H9 (cell line): ENCODE measurements around the gene IFNA13. TPM values are rescaled to one million over a fixed set of nuclear protein-coding genes. Genes with fewer than 3 reads are reported as not detected.
A peak's percentile ranks its signal among the peaks of the same experiment; 100 is the strongest.

Experiments used
- DNase-seq: peaks from one replicate; pipeline ENCODE4 v3.0.0-alpha.2; 2017
- H2AFZ ChIP-seq: one replicate; pipeline ENCODE4 v1.6.1; 2013; ENCODE audit warnings: mild to moderate bottlenecking, low read length, control low read depth, moderate library complexity
- H2AK5ac ChIP-seq: 2 replicates; pipeline ENCODE4 v1.6.1; 2013; ENCODE audit warnings: low read length, control low read depth, mixed read lengths; ENCODE audit not compliant: insufficient read length
- H2BK120ac ChIP-seq: one replicate; pipeline ENCODE4 v1.6.1; 2013; ENCODE audit warnings: low read depth, mild to moderate bottlenecking, low read length, control low read depth, inconsistent platforms; ENCODE audit not compliant: poor library complexity, severe bottlenecking
- H2BK12ac ChIP-seq: 2 replicates; pipeline ENCODE4 v1.6.1; 2013; ENCODE audit warnings: low read length, control low read depth, mixed read lengths, low read depth; ENCODE audit not compliant: insufficient read length
- H2BK15ac ChIP-seq: 2 replicates; pipeline ENCODE4 v1.6.1; 2013; ENCODE audit warnings: low read depth, low read length, control low read depth
- H2BK20ac ChIP-seq: one replicate; pipeline ENCODE4 v1.6.1; 2013; ENCODE audit warnings: low read depth, mild to moderate bottlenecking, low read length, control low read depth, inconsistent platforms; ENCODE audit not compliant: poor library complexity, severe bottlenecking
- H2BK5ac ChIP-seq: 2 replicates; pipeline ENCODE4 v1.6.1; 2013; ENCODE audit warnings: low read length, control low read depth, mixed read lengths; ENCODE audit not compliant: insufficient read length
- H3K14ac ChIP-seq: 2 replicates; pipeline ENCODE4 v1.6.1; 2013; ENCODE audit warnings: low read length, control low read depth; ENCODE audit not compliant: insufficient read depth
- H3K18ac ChIP-seq: 2 replicates; pipeline ENCODE4 v1.6.1; 2013; ENCODE audit warnings: low read depth, mild to moderate bottlenecking, mixed read lengths, low read length, control low read depth; ENCODE audit not compliant: insufficient read length
- H3K23ac ChIP-seq: 2 replicates; pipeline ENCODE4 v1.6.1; 2013; ENCODE audit warnings: low read length, control low read depth, mixed read lengths, low read depth; ENCODE audit not compliant: insufficient read length
- H3K23me2 ChIP-seq: 2 replicates; pipeline ENCODE4 v1.6.1; 2013; ENCODE audit warnings: low read depth, mild to moderate bottlenecking, mixed read lengths, low read length, control low read depth; ENCODE audit not compliant: insufficient read length, poor library complexity, severe bottlenecking
- H3K27ac ChIP-seq: 2 replicates; pipeline ENCODE4 v1.5.1; 2013; ENCODE audit warnings: low read length, control low read depth, mixed read lengths, low read depth; ENCODE audit not compliant: insufficient read length
- H3K27me3 ChIP-seq: 2 replicates; pipeline ENCODE4 v1.6.1; 2013; ENCODE audit warnings: low read length, control low read depth, inconsistent platforms; ENCODE audit not compliant: insufficient read depth
- H3K4ac ChIP-seq: 2 replicates; pipeline ENCODE4 v1.6.1; 2013; ENCODE audit warnings: low read depth, mild to moderate bottlenecking, control low read depth, inconsistent platforms, low read length, moderate library complexity
- H3K4me1 ChIP-seq: 2 replicates; pipeline ENCODE4 v1.6.1; 2013; ENCODE audit warnings: low read length, control low read depth, inconsistent platforms; ENCODE audit not compliant: insufficient read depth
- H3K4me2 ChIP-seq: 2 replicates; pipeline ENCODE4 v1.6.1; 2013; ENCODE audit warnings: low read length, control low read depth, mixed read lengths; ENCODE audit not compliant: insufficient read length, insufficient read depth
- H3K56ac ChIP-seq: 2 replicates; pipeline ENCODE4 v1.6.1; 2013; ENCODE audit warnings: low read depth, mild to moderate bottlenecking, mixed read lengths, low read length, control low read depth; ENCODE audit not compliant: insufficient read length
- H3K79me1 ChIP-seq: 2 replicates; pipeline ENCODE4 v1.6.1; 2013; ENCODE audit warnings: low read depth, mild to moderate bottlenecking, moderate library complexity, low read length, control low read depth, inconsistent platforms; ENCODE audit not compliant: insufficient read depth, poor library complexity, severe bottlenecking
- H3K79me2 ChIP-seq: 2 replicates; pipeline ENCODE4 v1.6.1; 2013; ENCODE audit warnings: low read length, control low read depth, inconsistent platforms; ENCODE audit not compliant: insufficient read depth
- H3K9ac ChIP-seq: 2 replicates; pipeline ENCODE4 v1.6.1; 2013; ENCODE audit warnings: low read length, control low read depth, mixed read lengths; ENCODE audit not compliant: insufficient read length; ENCODE audit errors: extremely low read depth
- H3K9me3 ChIP-seq: one replicate; pipeline ENCODE4 v1.6.1; 2013; ENCODE audit warnings: low read depth, low read length, inconsistent platforms; ENCODE audit not compliant: control insufficient read depth
- H3T11ph ChIP-seq: one replicate; pipeline ENCODE4 v1.6.1; 2013; ENCODE audit warnings: mild to moderate bottlenecking, low read length, control low read depth, inconsistent platforms
- H4K20me1 ChIP-seq: one replicate; pipeline ENCODE4 v1.6.1; 2013; ENCODE audit not compliant: control insufficient read depth, insufficient read length, insufficient read depth
- H4K5ac ChIP-seq: 2 replicates; pipeline ENCODE4 v1.6.1; 2013; ENCODE audit warnings: low read depth, mild to moderate bottlenecking, mixed read lengths, low read length, control low read depth; ENCODE audit not compliant: insufficient read length
- H4K8ac ChIP-seq: replicated peaks from 2 replicates; pipeline ENCODE4 v1.6.1; 2013; ENCODE audit warnings: low read length, control low read depth, mixed read lengths, low read depth; ENCODE audit not compliant: insufficient read length
- H4K91ac ChIP-seq: 2 replicates; pipeline ENCODE4 v1.6.1; 2013; ENCODE audit warnings: low read depth, mild to moderate bottlenecking, moderate library complexity, mixed read lengths, low read length, control low read depth; ENCODE audit not compliant: insufficient read length
- H3K27ac Mint-ChIP-seq, 3 experiments: 2 replicates in 2 of 3; 3 replicates in 1 of 3; pipeline ENCODE4 v1.8.0; 2020 to 2021; ENCODE audit warnings: mixed read lengths in 3 of 3, mild to moderate bottlenecking in 1 of 3, moderate library complexity in 1 of 3
- H3K27me3 Mint-ChIP-seq: 2 replicates; pipeline ENCODE4 v1.8.0; 2021; ENCODE audit warnings: low read depth, mild to moderate bottlenecking, moderate library complexity, mixed read lengths
- H3K36me3 Mint-ChIP-seq, 3 experiments: 2 replicates in 2 of 3; 3 replicates in 1 of 3; pipeline ENCODE4 v1.8.0; 2020 to 2021; ENCODE audit warnings: low read depth in 3 of 3, mixed read lengths in 3 of 3; ENCODE audit not compliant: insufficient read depth in 1 of 3
- H3K4me1 Mint-ChIP-seq, 2 experiments: 2 replicates each; pipeline ENCODE4 v1.8.0; 2020; ENCODE audit warnings: mixed read lengths in 2 of 2
- H3K4me3 Mint-ChIP-seq, 2 experiments: 2 replicates in 1 of 2; 3 replicates in 1 of 2; pipeline ENCODE4 v1.8.0; 2020 to 2021; ENCODE audit warnings: mild to moderate bottlenecking in 2 of 2, mixed read lengths in 2 of 2, moderate library complexity in 1 of 2
- H3K9me3 Mint-ChIP-seq, 2 experiments: 2 replicates in 1 of 2; 3 replicates in 1 of 2; pipeline ENCODE4 v1.8.0; 2020; ENCODE audit warnings: mild to moderate bottlenecking in 2 of 2, mixed read lengths in 2 of 2, moderate library complexity in 1 of 2
- CTCF ChIP-seq: fragments of 200-600 bp; sonication (generic); conservative IDR thresholded peaks from 3 replicates; pipeline ENCODE4 v1.8.0; 2021; ENCODE audit warnings: antibody characterized with exemption, mild to moderate bottlenecking
- WGBS: extraction: QIAGEN DNeasy Blood & Tissue Kit; methylation state at CpG from one replicate; pipeline ENCODE4 v1.1.7; 2013; ENCODE audit warnings: missing lambda C conversion rate, low lambda C conversion rate, mixed read lengths; ENCODE audit not compliant: insufficient read length; ENCODE audit errors: extremely low coverage; 5-methylcytosine and 5-hydroxymethylcytosine counted together
- total RNA-seq: library from RNA; stranded (reverse); gene quantifications from 2 replicates; pipeline ENCODE4 v1.2.1, GENCODE V29; 2021

Gene IFNA13
- total RNA-seq, 1 experiment from 2014 or later = not detected

GRCh38 chr9:21331676-21332402, 36.0 kb downstream of the IFNA13 start:
- Mint-ChIP-seq H3K36me3 (peaks cover 12 to 17% (median 16%) of the 10 kb centered on the region in 3 experiments; a peak in 6 of 7 replicates), H3K27ac (no peak overlapping the region), H3K27me3 (peaks cover 2% of the 10 kb centered on the region; the same call in 1 of the 2 replicates), H3K4me1 (peaks cover 29 to 30% of the 10 kb centered on the region in 2 experiments), H3K9me3 (no peaks in the 10 kb centered on the region; a peak in 1 of 5 replicates), H3K4me3 (no peak overlapping the region)
- Histone ChIP-seq H3K27me3 (no peaks in the 10 kb centered on the region), H4K20me1 (no peaks in the 10 kb centered on the region), H3K4me2 (peak overlapping the region; percentile 39), H2BK12ac (no peak overlapping the region), H3K79me2 (peaks cover 26% of the 10 kb centered on the region; the same call in 1 of the 2 replicates), H2BK20ac (no peak overlapping the region), H3K18ac (no peak overlapping the region), H3K56ac (no peak overlapping the region), H4K91ac (no peak overlapping the region), H3T11ph (no peak overlapping the region), H3K9me3 (no peaks in the 10 kb centered on the region), H3K4me1 (peaks cover 4% of the 10 kb centered on the region; the same call in 1 of the 2 replicates), H3K4ac (no peak overlapping the region), H4K5ac (no peak overlapping the region), H2BK120ac (no peak overlapping the region), H3K9ac (no peak overlapping the region), H3K14ac (no peak overlapping the region), H3K23me2 (no peaks in the 10 kb centered on the region), H3K79me1 (no peaks in the 10 kb centered on the region), H4K8ac (no peak overlapping the region), H2BK5ac (no peak overlapping the region), H3K27ac (no peak overlapping the region), H2AFZ (no peak overlapping the region), H2BK15ac (no peak overlapping the region), H2AK5ac (no peak overlapping the region), H3K23ac (no peak overlapping the region)
- TF ChIP-seq CTCF = no peak
- no CpG with 5 or more reads among the region's 5 CpGs for WGBS
- no peak for DNase-seq
